Erythroblast (primary cell): ENCODE data around the gene TIE1.

ENCODE experiments used
- GATA1 ChIP-seq: IDR thresholded peaks from 2 replicates; pipeline ENCODE4 v1.6.1; 2011; ENCODE audit warnings: low read depth, mild to moderate bottlenecking, control low read depth, low read length, moderate library complexity
- POLR2A ChIP-seq: IDR thresholded peaks from 2 replicates; pipeline ENCODE4 v1.6.1; 2011; ENCODE audit warnings: mild to moderate bottlenecking, low read length

- TF ChIP-seq POLR2A = no peak
- no peak for TF ChIP-seq GATA1
Observed at GRCh38 chr1:43284065-43284464, 16.7 kb upstream of the TIE1 start.
